ENCODE data around the gene BPHL.

- TF ChIP-seq EZH2phosphoT487 (IDR thresholded peaks at IDR 0.05; ENCODE audit: borderline replicate concordance) = no peak
- TF ChIP-seq SIN3A (IDR thresholded peaks at IDR 0.05; ENCODE audit: low read depth) = no peak
These were observed 68.5 kb downstream of the BPHL start for GRCh38 chr6:3186974-3187382.

Data from HCT116 (cell line).